ENCODE data around the gene CHAF1B.
"Not testable (repeated sequence)": the region's sequence is repeated elsewhere in the genome, so short reads cannot be mapped to it uniquely, and the experiment has no call there.

The CHAF1B gene

DNA sequence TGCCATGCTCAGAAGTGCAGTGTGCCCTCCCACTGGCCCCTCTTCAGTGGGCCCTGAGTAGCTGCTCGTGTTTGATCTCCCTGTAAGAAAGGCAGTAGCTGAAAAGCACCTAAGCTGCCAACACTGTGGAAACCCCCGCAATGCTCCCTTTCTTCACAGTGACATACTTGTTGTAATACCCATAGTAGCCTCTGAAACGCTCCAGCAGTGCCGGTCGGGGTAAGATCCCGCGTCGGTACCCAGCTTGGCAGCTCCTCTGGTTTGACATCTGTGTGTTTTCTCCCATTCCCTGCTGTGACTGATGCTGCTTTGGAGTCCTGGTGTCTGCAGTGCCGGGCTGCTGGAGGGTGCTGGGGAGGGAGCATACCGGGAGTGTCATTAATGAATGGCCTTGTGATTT is 3.6 kb downstream of the CHAF1B start:
- no peak for DNase-seq (ENCODE audit: low read depth)

- not testable (repeated sequence) for DNase-seq (ENCODE audit: low read depth)
These were observed 6.5 kb downstream of the CHAF1B start for GRCh38 chr21:36391649-36392048.

DNA sequence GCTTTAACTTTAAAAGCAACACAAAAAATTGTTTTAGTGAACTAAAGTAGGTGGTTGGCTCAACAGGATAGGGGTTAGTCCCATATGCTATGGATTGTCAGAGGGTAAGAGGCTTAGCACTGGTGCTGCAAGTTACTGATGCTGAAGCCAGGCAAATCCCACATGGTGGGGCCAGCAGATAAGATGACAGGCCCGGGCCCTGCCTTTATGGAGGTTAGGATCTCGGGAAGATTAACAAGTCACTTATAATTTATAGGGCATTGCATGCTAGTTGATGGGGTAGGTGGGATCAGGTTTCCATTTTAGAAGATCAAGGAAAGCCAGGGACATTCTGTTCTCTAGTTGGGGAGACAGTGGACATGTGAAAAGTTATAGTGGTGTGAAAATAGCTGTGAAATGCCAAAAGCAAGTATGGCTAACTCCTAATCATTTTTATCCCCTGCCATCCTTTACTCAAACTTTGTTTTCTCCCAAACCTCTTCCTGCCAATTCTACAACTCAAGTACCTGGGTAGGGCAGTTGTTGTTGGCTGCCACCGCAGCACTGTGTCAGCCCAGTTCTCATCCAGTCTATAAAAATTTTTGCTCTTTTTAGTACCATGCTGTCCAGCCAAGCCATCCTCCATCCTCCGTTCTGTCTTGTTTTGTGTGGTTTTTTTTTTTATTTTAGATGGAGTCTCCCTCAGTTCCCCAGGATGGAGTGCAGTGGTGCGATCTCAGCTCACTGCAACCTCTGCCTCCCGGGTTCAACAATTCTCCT is 10.3 kb downstream of the CHAF1B start:
- DNase-seq (ENCODE audit: low read depth): no peak

DNA sequence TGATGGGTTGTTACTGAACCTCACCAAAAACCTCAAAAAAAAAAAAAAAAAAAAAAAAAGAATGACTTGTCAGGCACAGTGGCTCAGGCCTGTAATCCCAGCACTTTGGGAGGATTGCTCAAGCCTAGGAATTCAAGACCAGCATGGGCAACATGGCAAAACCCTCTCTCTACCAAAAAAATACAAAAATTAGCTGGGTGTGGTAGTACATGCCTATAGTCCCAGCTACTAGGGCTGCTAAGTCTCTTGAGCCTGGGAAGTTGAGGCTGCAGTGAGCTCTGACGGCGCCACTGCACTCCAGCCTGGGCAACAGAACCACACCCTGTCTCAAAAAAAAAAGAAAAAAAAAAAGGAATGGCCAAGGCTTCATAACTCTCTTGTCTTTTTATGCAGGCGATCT is 11.1 kb downstream of the CHAF1B start:
- DNase-seq (ENCODE audit: low read depth): no peak

GRCh38 chr21:36396971-36397370 is 11.8 kb downstream of the CHAF1B start:
- DNase-seq (ENCODE audit: low read depth): no peak

GRCh38 chr21:36397606-36398005 is 12.4 kb downstream of the CHAF1B start:
- DNase-seq (ENCODE audit: low read depth): no peak

DNA sequence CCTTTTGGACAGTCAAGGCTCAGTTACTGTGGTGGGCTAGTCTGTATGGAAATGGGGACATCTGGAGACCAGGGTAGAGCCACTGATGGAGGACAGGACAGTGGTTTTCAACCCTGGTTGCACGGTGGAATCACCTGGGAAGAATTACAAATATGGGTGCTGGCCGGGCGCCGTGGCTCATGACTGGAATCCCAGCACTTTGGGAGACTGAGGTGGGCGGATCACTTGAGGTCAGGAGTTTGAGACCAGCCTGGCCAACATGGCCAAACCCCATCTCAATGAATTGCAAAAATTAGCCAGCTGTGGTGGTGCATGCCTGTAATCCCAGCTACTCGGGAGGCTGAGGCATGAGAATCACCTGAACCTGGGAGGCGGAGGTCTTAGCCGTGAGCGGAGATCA is 14.5 kb downstream of the CHAF1B start:
- DNase-seq (ENCODE audit: low read depth): not testable (repeated sequence)

DNA sequence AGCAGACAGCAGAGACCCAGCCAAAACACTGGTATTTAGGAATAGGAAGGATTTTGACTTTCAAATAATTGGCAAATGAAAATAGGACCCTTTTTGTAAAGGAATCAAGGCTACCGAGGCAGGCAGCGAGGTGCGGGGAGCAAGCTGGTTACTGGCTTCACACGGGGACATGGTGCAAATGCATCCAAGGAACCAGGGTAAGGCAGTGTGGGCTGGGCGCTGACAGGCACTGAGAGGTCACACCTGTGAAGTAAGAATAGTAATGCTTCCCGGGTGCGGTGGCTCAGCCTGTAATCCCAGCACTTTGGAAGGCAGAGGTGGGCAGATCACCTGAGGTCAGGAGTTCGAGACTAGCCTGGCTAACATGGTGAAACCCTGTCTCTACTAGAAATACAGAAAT is 15.5 kb downstream of the CHAF1B start:
- no peak for DNase-seq (ENCODE audit: low read depth)

- DNase-seq (ENCODE audit: low read depth): no peak
These were observed 17.1 kb downstream of the CHAF1B start for GRCh38 chr21:36402339-36402738.

- DNase-seq (ENCODE audit: low read depth): no peak
These were observed 18.5 kb downstream of the CHAF1B start for GRCh38 chr21:36403713-36404112.

- DNase-seq (ENCODE audit: low read depth): no peak
These were observed 23.4 kb downstream of the CHAF1B start for GRCh38 chr21:36408568-36408967.

DNA sequence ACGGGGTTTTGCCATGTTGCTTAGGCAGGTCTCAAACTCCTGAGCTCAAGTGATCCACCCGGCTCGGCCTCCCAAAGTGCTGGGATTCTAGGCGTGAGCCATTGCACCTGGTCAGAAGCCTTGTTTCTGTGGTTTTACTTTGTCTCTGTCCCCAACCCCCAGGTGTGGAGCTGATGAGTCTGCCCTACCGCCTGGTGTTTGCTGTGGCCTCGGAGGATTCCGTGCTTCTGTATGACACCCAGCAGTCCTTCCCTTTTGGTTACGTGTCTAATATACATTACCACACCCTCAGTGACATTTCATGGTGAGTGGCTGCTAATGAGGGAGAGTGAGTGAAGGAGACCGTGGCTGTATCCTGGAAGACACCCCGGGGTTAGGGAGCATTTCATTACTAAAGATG is 26.1 kb downstream of the CHAF1B start:
- DNase-seq (ENCODE audit: low read depth): no peak

GRCh38 chr21:36412916-36413315 is 27.7 kb downstream of the CHAF1B start:
- no peak for DNase-seq (ENCODE audit: low read depth)

GRCh38 chr21:36415375-36415774 is 30.2 kb downstream of the CHAF1B start:
- DNase-seq (ENCODE audit: low read depth): no peak

DNA sequence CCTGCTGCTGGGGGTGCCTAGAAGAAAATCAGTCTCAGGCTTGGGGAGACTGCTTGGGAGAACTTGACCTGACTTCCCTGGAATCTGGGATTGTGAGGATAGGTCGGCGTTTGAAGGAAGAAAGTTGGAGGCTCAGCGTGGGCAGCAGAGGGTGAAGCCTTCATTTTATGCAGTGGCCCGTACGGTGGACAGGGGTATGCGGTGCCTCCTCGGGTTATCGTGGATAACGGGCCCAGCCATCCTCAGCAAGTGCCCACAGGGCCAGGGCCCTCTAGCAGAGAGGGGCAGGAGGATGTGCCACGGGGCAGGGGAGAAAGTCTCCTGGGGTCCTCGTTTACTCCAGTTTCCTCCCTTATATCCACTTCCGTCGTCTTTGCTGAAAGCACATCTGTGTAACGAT is 34.0 kb downstream of the CHAF1B start:
- DNase-seq (ENCODE audit: low read depth): no peak

DNA sequence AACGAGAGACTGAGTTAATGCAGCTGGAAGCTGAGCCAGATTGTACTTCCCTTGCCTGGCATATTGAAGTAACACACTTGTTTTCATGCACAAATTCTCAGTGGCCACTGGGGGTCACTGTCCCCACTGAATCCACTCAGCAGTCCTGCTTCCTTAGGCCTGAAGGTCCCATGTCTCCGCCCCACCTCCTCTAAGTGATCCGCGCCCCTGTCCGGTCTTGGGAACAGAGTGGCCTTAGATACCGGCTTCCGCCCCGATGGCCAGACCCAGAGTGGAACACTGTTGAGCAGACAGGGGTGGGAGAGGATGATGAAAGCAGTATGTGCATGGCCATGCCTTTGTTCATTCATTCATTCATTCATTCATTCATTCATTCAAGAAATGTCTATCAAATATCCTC is 34.8 kb downstream of the CHAF1B start:
- no peak for DNase-seq (ENCODE audit: low read depth)

DNA sequence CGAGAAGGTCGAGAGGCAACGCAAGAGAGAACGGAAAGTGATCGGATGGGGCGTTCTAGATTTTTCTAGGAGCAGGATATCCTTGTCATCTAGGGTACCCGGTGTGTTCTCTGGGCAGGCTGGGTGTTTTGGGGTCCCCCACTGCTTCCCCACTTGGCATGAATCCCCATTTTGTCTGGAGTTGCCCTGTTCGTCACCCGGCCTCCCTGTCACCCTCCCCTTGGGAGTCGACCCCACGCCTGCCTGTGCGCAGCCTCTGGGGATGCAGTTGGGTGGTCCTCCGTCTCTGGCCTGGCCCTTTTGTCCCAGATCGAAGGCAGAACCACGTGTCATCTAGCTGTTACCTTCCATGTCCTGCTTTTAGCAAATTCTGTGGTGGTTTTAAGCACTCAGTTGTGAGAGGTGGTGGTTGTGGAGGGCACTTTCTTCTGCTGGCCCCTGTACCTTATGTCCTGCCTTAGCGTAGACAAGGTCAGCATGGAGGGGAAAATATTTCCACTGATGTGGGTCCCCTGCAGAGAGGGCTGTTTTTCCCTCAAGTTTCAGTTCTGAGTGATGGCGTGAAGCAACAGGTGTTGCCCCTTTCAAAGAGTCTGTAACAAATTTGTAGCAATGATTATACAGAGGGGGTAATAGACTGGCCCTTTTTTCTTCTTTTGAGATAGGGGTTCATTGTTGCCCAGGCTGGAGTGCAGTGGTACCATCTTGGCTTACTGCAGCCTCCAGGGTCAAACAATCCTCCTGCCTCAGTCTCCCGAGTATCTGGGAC is 35.6 kb downstream of the CHAF1B start:
- DNase-seq (ENCODE audit: low read depth): no peak

DNA sequence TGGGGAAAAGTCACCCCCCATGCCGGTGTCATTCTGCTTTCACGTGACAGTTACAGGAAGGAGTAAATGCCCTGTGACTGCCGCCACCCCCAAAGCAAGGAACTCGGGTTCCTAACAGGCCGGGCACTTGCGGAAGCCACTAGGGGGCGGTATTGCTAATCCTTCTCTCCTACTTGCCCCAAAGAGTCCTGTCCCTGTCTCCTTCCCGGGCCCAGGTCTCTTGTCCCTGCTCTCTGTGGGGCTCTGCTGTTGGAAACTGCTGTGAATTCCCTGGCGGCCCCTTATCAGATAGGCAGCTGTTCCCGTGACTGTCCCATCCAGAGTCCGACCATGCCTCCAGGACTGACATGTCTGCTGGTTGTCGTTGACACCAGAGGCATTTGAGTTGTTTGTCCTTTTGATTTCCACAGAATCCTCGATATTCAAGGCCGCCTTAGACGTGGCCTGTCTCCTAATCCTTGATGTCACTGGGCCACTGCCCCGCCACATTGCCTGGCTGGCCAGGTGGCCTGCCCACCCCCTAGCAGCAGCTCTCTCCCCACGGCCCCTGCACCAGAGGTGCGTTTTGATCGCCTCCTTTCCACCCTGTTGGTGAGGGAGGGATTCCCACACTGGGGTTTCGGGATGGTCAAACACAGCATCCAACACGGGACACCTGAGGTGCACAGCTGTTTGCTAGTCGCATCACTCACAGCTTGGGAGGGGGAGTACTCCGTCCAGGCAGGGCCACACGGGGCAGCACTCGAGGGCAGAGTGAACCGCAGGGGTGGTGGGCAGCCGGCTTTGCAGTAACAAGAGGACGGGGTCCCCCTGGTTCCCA is 37.3 kb downstream of the CHAF1B start:
- no peak for DNase-seq (ENCODE audit: low read depth)

DNA sequence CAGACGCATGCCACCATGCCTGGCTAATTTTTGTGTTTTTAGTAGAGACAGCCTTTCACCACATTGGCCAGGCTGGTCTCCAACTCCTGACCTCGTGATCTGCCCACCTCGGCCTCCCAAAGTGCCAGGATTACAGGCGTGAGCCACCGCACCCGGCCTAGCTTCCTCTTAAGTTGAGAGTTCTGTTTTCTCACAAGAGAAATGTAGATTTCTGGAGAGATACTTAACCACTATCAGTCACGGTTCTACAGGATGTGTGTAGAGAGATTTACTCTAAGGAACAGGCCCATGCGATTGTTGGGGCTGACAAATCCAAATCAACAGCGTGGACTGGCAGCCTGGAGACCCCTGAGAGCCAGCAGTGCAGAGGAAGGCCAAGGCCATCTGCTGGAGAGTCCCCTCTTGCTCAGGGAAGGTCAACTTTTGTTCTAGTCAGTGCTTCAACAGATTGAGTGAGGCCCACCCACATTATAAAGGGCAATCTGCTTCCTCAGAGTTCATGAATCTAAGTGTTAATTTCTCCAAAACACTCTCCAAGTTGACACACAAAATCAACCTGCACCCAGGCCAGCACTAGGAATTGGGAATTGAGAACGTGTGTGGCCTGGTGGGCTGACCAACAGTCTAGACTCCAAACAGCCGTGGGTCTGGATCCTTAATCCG is 38.7 kb downstream of the CHAF1B start:
- no peak for DNase-seq (ENCODE audit: low read depth)

- no peak for DNase-seq (ENCODE audit: low read depth)
These were observed 39.4 kb downstream of the CHAF1B start for GRCh38 chr21:36424592-36424991.

DNA sequence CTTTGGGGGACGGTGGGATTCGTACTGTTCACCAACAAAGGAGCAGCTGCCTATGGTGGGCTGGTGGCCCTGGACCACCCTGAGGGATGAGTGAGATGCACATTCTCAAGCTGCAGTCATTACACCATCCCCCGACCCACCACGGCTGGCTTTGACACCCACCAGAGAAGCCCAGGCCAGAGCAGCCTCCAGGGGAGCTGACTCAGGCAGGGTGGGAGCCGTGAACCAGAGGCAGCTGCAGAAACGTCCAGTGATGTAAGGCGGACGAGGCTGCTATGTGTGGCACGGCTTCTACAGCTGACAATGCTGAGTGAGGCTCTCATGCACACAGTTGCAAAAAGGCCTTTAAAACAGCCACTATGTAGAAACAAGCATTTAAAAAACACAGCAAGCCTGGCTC is 40.1 kb downstream of the CHAF1B start:
- no peak for DNase-seq (ENCODE audit: low read depth)

GRCh38 chr21:36427502-36427901 is 42.3 kb downstream of the CHAF1B start:
- DNase-seq (ENCODE audit: low read depth): no peak
